Activated CD4-positive, alpha-beta T cell treated with anti-CD3 and anti-CD28 coated beads, Interleukin-2, amount 10 ng/mL, durations not matched to agents 7 days and 5 days (primary cell): Measurements from ENCODE around the gene ZNF397. TPM values are rescaled to one million over a fixed set of nuclear protein-coding genes. Genes with fewer than 3 reads are reported as not detected.
"Not testable (repeated sequence)": the region's sequence is repeated elsewhere in the genome, so short reads cannot be mapped to it uniquely, and the experiment has no call there.

Experiments
- CTCF ChIA-PET: fragments of 350-600 bp; sonication (Branson Sonifier 250); formaldehyde crosslinking; loops from one replicate; lab custom pipeline; 2021; ENCODE audit warnings: antibody characterized with exemption; lab: Charles Lee
- POLR2A ChIA-PET: fragments of 350-600 bp; sonication (Branson Sonifier 250); formaldehyde crosslinking; loops from one replicate; lab custom pipeline; 2021; ENCODE audit warnings: antibody characterized with exemption; lab: Charles Lee
- DNase-seq: peaks from one replicate; pipeline ENCODE4 v3.0.0-alpha.2; 2020
- H3K27ac Mint-ChIP-seq: one replicate; pipeline ENCODE4 v1.8.0; 2021; ENCODE audit warnings: mild to moderate bottlenecking, moderate library complexity, mixed read lengths
- H3K27me3 Mint-ChIP-seq: one replicate; pipeline ENCODE4 v1.8.0; 2021; ENCODE audit warnings: mixed read lengths
- H3K36me3 Mint-ChIP-seq: one replicate; pipeline ENCODE4 v1.8.0; 2021; ENCODE audit warnings: low read depth, mixed read lengths
- H3K4me1 Mint-ChIP-seq: one replicate; pipeline ENCODE4 v1.8.0; 2021; ENCODE audit warnings: mixed read lengths
- H3K4me3 Mint-ChIP-seq: one replicate; pipeline ENCODE4 v1.8.0; 2021; ENCODE audit warnings: mild to moderate bottlenecking, moderate library complexity, mixed read lengths
- H3K9me3 Mint-ChIP-seq: one replicate; pipeline ENCODE4 v1.8.0; 2021; ENCODE audit warnings: mixed read lengths
- total RNA-seq, 2 experiments: library from RNA; stranded (reverse); gene quantifications; one replicate each; pipeline ENCODE4 v1.2.3, GENCODE V29; 2021

The ZNF397 gene
- 10 to 100 TPM; 18.0 to 18.5 TPM for total RNA-seq

- CTCF ChIA-PET, result interaction anchor here (0.8 to 3.0 kb wide), 9 partner anchors 9 to 104 kb away, joined by 3 to 9 read pairs (median 3); partner anchors contain the start of genes ZNF24 and ZSCAN30
- H3K4me1 Mint-ChIP-seq, result peaks cover 7% of the 10 kb centered on the region
Observed at GRCh38 chr18:35240664-35241447, at the start of gene ZNF397. Gene ZNF397 (plus strand): TSS chr18:35241034. CDS start chr18:35242471, 1,437 bp downstream.

GRCh38 chr18:35191698-35192025 lies 49.2 kb upstream of the ZNF397 start:
- H3K9me3 Mint-ChIP-seq, result no peaks in the 10 kb centered on the region
- no peaks in the 10 kb centered on the region for H3K27me3 Mint-ChIP-seq
- CTCF ChIA-PET, result interaction anchor here (1.4 kb wide), 1 partner anchor 11 kb away, joined by 3 read pairs; no protein-coding TSS in a partner anchor
- H3K4me1 Mint-ChIP-seq, result peaks cover 2% of the 10 kb centered on the region
- no peak overlapping the region for H3K4me3 Mint-ChIP-seq
- no peak overlapping the region for H3K27ac Mint-ChIP-seq
- no peak for DNase-seq
- POLR2A ChIA-PET, result interaction anchor here (0.7 kb wide), 2 partner anchors 139 to 212 kb away, joined by 4 to 9 read pairs; no protein-coding TSS in a partner anchor
- H3K36me3 Mint-ChIP-seq, result no peaks in the 10 kb centered on the region

More at GRCh38 chr18:35240664-35241447, at the start of gene ZNF397:
- peak within 1 kb of the TSS; percentile 95 for H3K4me3 Mint-ChIP-seq
- peaks cover 37% of the 10 kb centered on the region for H3K36me3 Mint-ChIP-seq
- peak within 1 kb of the TSS; percentile 97 for H3K27ac Mint-ChIP-seq
- POLR2A ChIA-PET, result no interaction called here
- DNase-seq, result peak; percentile 96
- no peaks in the 10 kb centered on the region for H3K27me3 Mint-ChIP-seq
- peaks cover 31% of the 10 kb centered on the region for H3K9me3 Mint-ChIP-seq

- no peak for DNase-seq
- Mint-ChIP-seq H3K4me3 (no peak overlapping the region), H3K36me3 (no peaks in the 10 kb centered on the region), H3K27me3 (no peaks in the 10 kb centered on the region), H3K27ac (no peak overlapping the region), H3K4me1 (peaks cover 2% of the 10 kb centered on the region), H3K9me3 (no peaks in the 10 kb centered on the region)
- CTCF ChIA-PET, result interaction anchor here (1.4 kb wide), 1 partner anchor 10 kb away, joined by 3 read pairs; no protein-coding TSS in a partner anchor
- POLR2A ChIA-PET, result interaction anchor here (0.7 kb wide), 2 partner anchors 138 to 213 kb away, joined by 4 to 9 read pairs; no protein-coding TSS in a partner anchor
Observed at GRCh38 chr18:35192415-35192814, 48.4 kb upstream of the ZNF397 start.

- no peak for DNase-seq
- ChIA-PET POLR2A (no interaction called here), CTCF (no interaction called here)
- peaks cover 2% of the 10 kb centered on the region for H3K4me1 Mint-ChIP-seq
- no peak overlapping the region for H3K4me3 Mint-ChIP-seq
- H3K27ac Mint-ChIP-seq, result no peak overlapping the region
- H3K36me3 Mint-ChIP-seq, result no peaks in the 10 kb centered on the region
- H3K27me3 Mint-ChIP-seq, result no peaks in the 10 kb centered on the region
- no peaks in the 10 kb centered on the region for H3K9me3 Mint-ChIP-seq
Observed at GRCh38 chr18:35193316-35193715, 47.5 kb upstream of the ZNF397 start.

- ChIA-PET POLR2A (no interaction called here), CTCF (no interaction called here)
- Mint-ChIP-seq H3K27ac (no peak overlapping the region), H3K4me1 (no peaks in the 10 kb centered on the region), H3K4me3 (no peak overlapping the region), H3K27me3 (no peaks in the 10 kb centered on the region), H3K9me3 (no peaks in the 10 kb centered on the region), H3K36me3 (no peaks in the 10 kb centered on the region)
- no peak for DNase-seq
Observed at GRCh38 chr18:35197296-35197695, 43.5 kb upstream of the ZNF397 start.

- Mint-ChIP-seq H3K27me3 (peaks cover 4% of the 10 kb centered on the region), H3K4me3 (no peak overlapping the region), H3K9me3 (peaks cover 7% of the 10 kb centered on the region), H3K4me1 (no peaks in the 10 kb centered on the region), H3K36me3 (no peaks in the 10 kb centered on the region), H3K27ac (no peak overlapping the region)
- ChIA-PET POLR2A (no interaction called here), CTCF (no interaction called here)
- DNase-seq, result no peak
Observed at GRCh38 chr18:35201256-35201931, 39.4 kb upstream of the ZNF397 start.

- no peak for DNase-seq
- no peak overlapping the region for H3K4me3 Mint-ChIP-seq
- peaks cover 6% of the 10 kb centered on the region for H3K27me3 Mint-ChIP-seq
- ChIA-PET POLR2A (interaction anchor here (0.6 kb wide), 1 partner anchor 765 kb away, joined by 3 read pairs; no protein-coding TSS in a partner anchor), CTCF (interaction anchor here (1.1 kb wide), 1 partner anchor 162 kb away, joined by 3 read pairs; the partner anchor contains the start of gene MAPRE2)
- H3K36me3 Mint-ChIP-seq, result no peaks in the 10 kb centered on the region
- no peak overlapping the region for H3K27ac Mint-ChIP-seq
- no peaks in the 10 kb centered on the region for H3K4me1 Mint-ChIP-seq
- peaks cover 7% of the 10 kb centered on the region for H3K9me3 Mint-ChIP-seq
Observed at GRCh38 chr18:35203067-35203466, 37.8 kb upstream of the ZNF397 start.

- H3K4me1 Mint-ChIP-seq, result no peaks in the 10 kb centered on the region
- no peak overlapping the region for H3K4me3 Mint-ChIP-seq
- H3K27ac Mint-ChIP-seq, result no peak overlapping the region
- DNase-seq, result no peak
- H3K36me3 Mint-ChIP-seq, result no peaks in the 10 kb centered on the region
- ChIA-PET POLR2A (no interaction called here), CTCF (no interaction called here)
- H3K9me3 Mint-ChIP-seq, result peaks cover 7% of the 10 kb centered on the region
- H3K27me3 Mint-ChIP-seq, result peaks cover 6% of the 10 kb centered on the region
Observed at GRCh38 chr18:35205199-35205712, 35.6 kb upstream of the ZNF397 start.

GRCh38 chr18:35205746-35206458 lies 34.9 kb upstream of the ZNF397 start:
- H3K9me3 Mint-ChIP-seq, H3K4me3 Mint-ChIP-seq, DNase-seq, H3K4me1 Mint-ChIP-seq, H3K27ac Mint-ChIP-seq, H3K27me3 Mint-ChIP-seq, POLR2A ChIA-PET, CTCF ChIA-PET, H3K36me3 Mint-ChIP-seq: not testable (repeated sequence)

GRCh38 chr18:35215026-35215425 lies 25.8 kb upstream of the ZNF397 start:
- H3K9me3 Mint-ChIP-seq, result no peaks in the 10 kb centered on the region

GRCh38 chr18:35216611-35217010 lies 24.2 kb upstream of the ZNF397 start:
- CTCF ChIA-PET, H3K36me3 Mint-ChIP-seq, POLR2A ChIA-PET, H3K4me3 Mint-ChIP-seq, H3K27me3 Mint-ChIP-seq, H3K9me3 Mint-ChIP-seq, DNase-seq, H3K4me1 Mint-ChIP-seq, H3K27ac Mint-ChIP-seq: not testable (repeated sequence)

More at GRCh38 chr18:35215026-35215425, 25.8 kb upstream of the ZNF397 start:
- no peak overlapping the region for H3K4me3 Mint-ChIP-seq
- H3K27me3 Mint-ChIP-seq, result no peaks in the 10 kb centered on the region
- no peaks in the 10 kb centered on the region for H3K4me1 Mint-ChIP-seq
- ChIA-PET CTCF (no interaction called here), POLR2A (no interaction called here)
- no peaks in the 10 kb centered on the region for H3K36me3 Mint-ChIP-seq
- DNase-seq, result no peak
- peak overlapping the region; percentile 56 for H3K27ac Mint-ChIP-seq

GRCh38 chr18:35219331-35219730 lies 21.5 kb upstream of the ZNF397 start:
- H3K9me3 Mint-ChIP-seq, H3K27me3 Mint-ChIP-seq, H3K4me3 Mint-ChIP-seq, POLR2A ChIA-PET, H3K4me1 Mint-ChIP-seq, DNase-seq, H3K36me3 Mint-ChIP-seq, CTCF ChIA-PET, H3K27ac Mint-ChIP-seq: not testable (repeated sequence)
